ENCODE data around the gene AGBL5. TPM values are rescaled to one million over a fixed set of nuclear protein-coding genes. Genes with fewer than 3 reads are reported as not detected.

The AGBL5 gene
- total and polyA plus RNA-seq, 2 of the 13 experiments (the other 11 are each of a cell fraction or from before 2014, with no cell fraction given) = 55.9 to 73.3 TPM

- TF ChIP-seq ZHX1 (CRISPR knock-in tag; IDR thresholded peaks at IDR 0.05; ENCODE audit: low read depth) (peak; percentile 97), DNMT1 (CRISPR knock-in tag; IDR thresholded peaks at IDR 0.05) (no peak; the same call in 1 of the 2 replicates), ZNF256 (CRISPR knock-in tag; conservative IDR thresholded peaks at IDR 0.05) (no peak), E2F2 (CRISPR knock-in tag; IDR thresholded peaks at IDR 0.05; ENCODE audit: borderline replicate concordance) (0 out of 2 replicates have a peak, but pooled peaks have one; percentile 17), KDM2A (CRISPR knock-in tag; IDR thresholded peaks at IDR 0.05; ENCODE audit: borderline replicate concordance, low read depth) (peak; percentile 89), PHF21A (CRISPR knock-in tag; IDR thresholded peaks at IDR 0.05) (peak; percentile 99), ZNF737 (CRISPR knock-in tag; IDR thresholded peaks at IDR 0.05; ENCODE audit: borderline replicate concordance) (0 out of 2 replicates have a peak, but pooled peaks have one; percentile 56), YY1 (IDR thresholded peaks at IDR 0.05; ENCODE audit: insufficient read depth, insufficient replicate concordance, low read depth, low read length) (peak; percentile 89), UBTF (CRISPR knock-in tag; IDR thresholded peaks at IDR 0.05) (peak; percentile 84), KDM3A (CRISPR knock-in tag; IDR thresholded peaks at IDR 0.05; ENCODE audit: low read depth) (peak; percentile 96), FOXA3 (CRISPR knock-in tag; IDR thresholded peaks at IDR 0.05) (peak; percentile 71), GATAD1 (CRISPR knock-in tag; IDR thresholded peaks at IDR 0.05) (peak; percentile 69), ARID3A (IDR thresholded peaks at IDR 0.05; ENCODE audit: low read depth, low read length) (no peak)
- TF ChIP-seq, protein P1, sequence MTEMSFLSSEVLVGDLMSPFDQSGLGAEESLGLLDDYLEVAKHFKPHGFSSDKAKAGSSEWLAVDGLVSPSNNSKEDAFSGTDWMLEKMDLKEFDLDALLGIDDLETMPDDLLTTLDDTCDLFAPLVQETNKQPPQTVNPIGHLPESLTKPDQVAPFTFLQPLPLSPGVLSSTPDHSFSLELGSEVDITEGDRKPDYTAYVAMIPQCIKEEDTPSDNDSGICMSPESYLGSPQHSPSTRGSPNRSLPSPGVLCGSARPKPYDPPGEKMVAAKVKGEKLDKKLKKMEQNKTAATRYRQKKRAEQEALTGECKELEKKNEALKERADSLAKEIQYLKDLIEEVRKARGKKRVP (CRISPR knock-in tag; IDR thresholded peaks at IDR 0.05) = no peak
- TF ChIP-seq, protein P2, sequence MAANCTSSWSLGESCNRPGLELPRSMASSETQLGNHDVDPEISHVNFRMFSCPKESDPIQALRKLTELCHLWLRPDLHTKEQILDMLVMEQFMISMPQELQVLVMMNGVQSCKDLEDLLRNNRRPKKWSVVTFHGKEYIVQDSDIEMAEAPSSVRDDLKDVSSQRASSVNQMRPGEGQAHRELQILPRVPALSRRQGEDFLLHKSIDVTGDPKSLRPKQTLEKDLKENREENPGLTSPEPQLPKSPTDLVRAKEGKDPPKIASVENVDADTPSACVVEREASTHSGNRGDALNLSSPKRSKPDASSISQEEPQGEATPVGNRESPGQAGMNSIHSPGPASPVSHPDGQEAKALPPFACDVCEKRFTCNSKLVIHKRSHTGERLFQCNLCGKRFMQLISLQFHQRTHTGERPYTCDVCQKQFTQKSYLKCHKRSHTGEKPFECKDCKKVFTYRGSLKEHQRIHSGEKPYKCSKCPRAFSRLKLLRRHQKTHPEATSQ (CRISPR knock-in tag; IDR thresholded peaks at IDR 0.05; ENCODE audit: borderline replicate concordance) = peak; percentile 87
- TF ChIP-seq, protein P3, sequence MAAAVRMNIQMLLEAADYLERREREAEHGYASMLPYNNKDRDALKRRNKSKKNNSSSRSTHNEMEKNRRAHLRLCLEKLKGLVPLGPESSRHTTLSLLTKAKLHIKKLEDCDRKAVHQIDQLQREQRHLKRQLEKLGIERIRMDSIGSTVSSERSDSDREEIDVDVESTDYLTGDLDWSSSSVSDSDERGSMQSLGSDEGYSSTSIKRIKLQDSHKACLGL (CRISPR knock-in tag; IDR thresholded peaks at IDR 0.05) = peak; percentile 75
These were observed 41.4 kb downstream of the AGBL5 start (continued) for GRCh38 chr2:27092696-27093429.

Data from HepG2 (cell line).